Progenitor cell of endocrine pancreas (in vitro differentiated cells): ENCODE data around the gene ZSCAN32. TPM values are rescaled to one million over a fixed set of nuclear protein-coding genes. Genes with fewer than 3 reads are reported as not detected.

Experiments used
- DNase-seq: peaks from one replicate; pipeline ENCODE4 v3.0.0; 2021; ENCODE audit warnings: low spot score; ENCODE audit not compliant: unreplicated experiment
- H3K27ac Mint-ChIP-seq: 2 replicates; pipeline ENCODE4 v1.8.0; 2021; ENCODE audit warnings: mild to moderate bottlenecking, moderate library complexity, mixed read lengths
- H3K27me3 Mint-ChIP-seq: 2 replicates; pipeline ENCODE4 v1.8.0; 2021; ENCODE audit warnings: mixed read lengths
- H3K36me3 Mint-ChIP-seq: 2 replicates; pipeline ENCODE4 v1.8.0; 2022; ENCODE audit warnings: mixed read lengths; ENCODE audit not compliant: insufficient read depth
- H3K4me1 Mint-ChIP-seq: 2 replicates; pipeline ENCODE4 v1.8.0; 2021; ENCODE audit warnings: low read depth, mixed read lengths
- H3K4me3 Mint-ChIP-seq: 2 replicates; pipeline ENCODE4 v1.8.0; 2021; ENCODE audit warnings: low read depth, mild to moderate bottlenecking, moderate library complexity, mixed read lengths
- H3K9me3 Mint-ChIP-seq: 2 replicates; pipeline ENCODE4 v1.8.0; 2021; ENCODE audit warnings: low read depth, mixed read lengths
- total RNA-seq: library from RNA; stranded (reverse); gene quantifications from 2 replicates; pipeline ENCODE4 v1.2.1, GENCODE V29; 2021
- TF ChIP-seq, protein P1 (sequence below): fragments of 200-600 bp; sonication (generic); IDR thresholded peaks from one replicate; pipeline ENCODE4 v1.5.0; 2021; ENCODE audit warnings: antibody characterized with exemption, mild to moderate bottlenecking; ENCODE audit not compliant: unreplicated experiment

ZSCAN32 gene
- total RNA-seq, 1 donor from 2014 or later = 21.3 TPM

DNA sequence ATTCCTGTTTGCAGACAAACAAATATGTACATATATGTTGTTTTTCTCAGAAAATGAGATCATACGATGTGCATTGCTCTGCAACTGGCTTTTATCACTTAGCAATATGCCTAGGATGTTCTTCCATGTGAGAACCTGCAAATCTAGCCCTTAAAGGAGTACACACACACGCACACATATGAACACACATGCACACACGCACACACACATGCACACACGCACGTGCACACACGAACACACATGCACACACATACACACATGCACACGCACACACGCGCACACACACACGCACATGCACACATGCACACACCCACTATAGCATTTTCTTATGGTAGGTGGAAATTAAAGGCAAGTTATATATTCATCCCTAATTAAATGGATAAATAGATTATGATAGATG, 53.2 kb downstream of the ZSCAN32 start:
- H3K9me3 Mint-ChIP-seq = peaks cover 7% of the 10 kb centered on the region
- H3K4me3 Mint-ChIP-seq = no peak overlapping the region

DNA sequence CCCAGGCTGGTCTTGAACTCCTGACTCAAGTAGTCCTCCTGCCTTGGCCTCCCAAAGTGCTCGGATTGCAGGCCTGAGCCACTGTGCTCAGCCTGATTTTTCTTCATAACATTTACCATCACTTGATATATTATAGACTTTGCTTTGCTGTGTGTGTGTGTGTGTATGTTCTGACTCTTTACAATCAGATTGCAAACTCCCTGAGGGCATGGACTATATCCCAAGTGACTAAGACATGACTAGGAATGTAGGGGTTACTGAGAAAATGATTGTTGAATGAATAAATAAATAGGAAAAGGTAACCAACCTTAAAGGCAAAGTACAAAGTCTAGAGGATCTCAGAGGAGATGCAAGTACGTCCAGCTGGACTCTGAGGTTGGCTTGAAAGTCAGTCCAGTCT, 54.8 kb downstream of the ZSCAN32 start:
- no peak for DNase-seq
- peaks cover 3% of the 10 kb centered on the region for H3K27me3 Mint-ChIP-seq
- TF ChIP-seq, protein P1, sequence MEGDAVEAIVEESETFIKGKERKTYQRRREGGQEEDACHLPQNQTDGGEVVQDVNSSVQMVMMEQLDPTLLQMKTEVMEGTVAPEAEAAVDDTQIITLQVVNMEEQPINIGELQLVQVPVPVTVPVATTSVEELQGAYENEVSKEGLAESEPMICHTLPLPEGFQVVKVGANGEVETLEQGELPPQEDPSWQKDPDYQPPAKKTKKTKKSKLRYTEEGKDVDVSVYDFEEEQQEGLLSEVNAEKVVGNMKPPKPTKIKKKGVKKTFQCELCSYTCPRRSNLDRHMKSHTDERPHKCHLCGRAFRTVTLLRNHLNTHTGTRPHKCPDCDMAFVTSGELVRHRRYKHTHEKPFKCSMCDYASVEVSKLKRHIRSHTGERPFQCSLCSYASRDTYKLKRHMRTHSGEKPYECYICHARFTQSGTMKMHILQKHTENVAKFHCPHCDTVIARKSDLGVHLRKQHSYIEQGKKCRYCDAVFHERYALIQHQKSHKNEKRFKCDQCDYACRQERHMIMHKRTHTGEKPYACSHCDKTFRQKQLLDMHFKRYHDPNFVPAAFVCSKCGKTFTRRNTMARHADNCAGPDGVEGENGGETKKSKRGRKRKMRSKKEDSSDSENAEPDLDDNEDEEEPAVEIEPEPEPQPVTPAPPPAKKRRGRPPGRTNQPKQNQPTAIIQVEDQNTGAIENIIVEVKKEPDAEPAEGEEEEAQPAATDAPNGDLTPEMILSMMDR = no peak
- H3K27ac Mint-ChIP-seq = no peak overlapping the region
- H3K36me3 Mint-ChIP-seq = no peaks in the 10 kb centered on the region
- H3K9me3 Mint-ChIP-seq = peaks cover 7% of the 10 kb centered on the region
- no peak overlapping the region for H3K4me3 Mint-ChIP-seq
- H3K4me1 Mint-ChIP-seq = peaks cover 5% of the 10 kb centered on the region

More for the DNA sequence above, 53.2 kb downstream of the ZSCAN32 start:
- TF ChIP-seq, protein P1 = no peak
- no peaks in the 10 kb centered on the region for H3K36me3 Mint-ChIP-seq
- H3K27me3 Mint-ChIP-seq = peaks cover 3% of the 10 kb centered on the region
- no peak overlapping the region for H3K27ac Mint-ChIP-seq
- no peak for DNase-seq
- H3K4me1 Mint-ChIP-seq = peaks cover 5% of the 10 kb centered on the region

Other genes with a start within 250 kb of the ZSCAN32 start
- not detected in 2 replicates for gene OR1F1, start 212.8 kb downstream of the ZSCAN32 start, total RNA-seq
- gene ZNF200, start 165.8 kb downstream of the ZSCAN32 start, total RNA-seq = 11.2 and 11.9 TPM in 2 replicates
- gene MEFV, start 144.4 kb downstream of the ZSCAN32 start, total RNA-seq = not detected in 2 replicates
- 29.4 and 33.8 TPM in 2 replicates for gene ZNF263, start 117.5 kb downstream of the ZSCAN32 start, total RNA-seq
- 5.4 and 5.8 TPM in 2 replicates for gene TIGD7, start 95.6 kb downstream of the ZSCAN32 start, total RNA-seq
- gene ZNF75A, start 95.5 kb downstream of the ZSCAN32 start, total RNA-seq = 57.4 and 58.7 TPM in 2 replicates
- gene OR2C1, start 45.1 kb downstream of the ZSCAN32 start, total RNA-seq = 0.19 TPM in 1 of 2 replicates, not detected in the other
- 13.5 and 13.6 TPM in 2 replicates for gene ZNF174, start 211 bp upstream of the ZSCAN32 start, total RNA-seq
- gene ZNF597, start 42.5 kb upstream of the ZSCAN32 start, total RNA-seq = 2.0 and 2.2 TPM in 2 replicates
- gene NAA60, start 42.7 kb upstream of the ZSCAN32 start, total RNA-seq = 66.8 and 71.3 TPM in 2 replicates
- gene C16orf90, start 94.5 kb upstream of the ZSCAN32 start, total RNA-seq = not detected in 2 replicates
- gene CLUAP1, start 100.0 kb upstream of the ZSCAN32 start, total RNA-seq = 38.7 and 42.4 TPM in 2 replicates
- gene NLRC3, start 176.4 kb upstream of the ZSCAN32 start, total RNA-seq = 0.14 and 0.38 TPM in 2 replicates
- gene SLX4, start 210.6 kb upstream of the ZSCAN32 start, total RNA-seq = 13.8 and 14.0 TPM in 2 replicates